GM11168 (cell line): ENCODE results near the gene SH2D3C.

Source experiments
- in situ Hi-C: fragments of 300-500 bp; cut with MboI; formaldehyde crosslinking; loops from one replicate; pipeline ENCODE4 v1.12.0; 2022; ENCODE audit warnings: low sequenced_read_pairs; ENCODE audit not compliant: unreplicated experiment

SH2D3C gene

GRCh38 chr9:127778280-127779135 is at the start of gene SH2D3C:
Gene SH2D3C (minus strand): TSS chr9:127778666. CDS start chr9:127778627, 39 bp downstream.
- in situ Hi-C loops, result no loop called here

- in situ Hi-C loops, result no loop called here
Observed at GRCh38 chr9:127826253-127826913, 47.9 kb upstream of the SH2D3C start.

- in situ Hi-C loops, result no loop called here
Observed at GRCh38 chr9:127825319-127826051, 47.0 kb upstream of the SH2D3C start.

- in situ Hi-C loops, result no loop called here
Observed at GRCh38 chr9:127822108-127822507, 43.6 kb upstream of the SH2D3C start.

GRCh38 chr9:127818574-127818973 is 40.1 kb upstream of the SH2D3C start:
- in situ Hi-C loops, result no loop called here

GRCh38 chr9:127817881-127818434 is 39.5 kb upstream of the SH2D3C start:
- in situ Hi-C loops, result no loop called here

GRCh38 chr9:127816728-127817127 is 38.3 kb upstream of the SH2D3C start:
- in situ Hi-C loops, result no loop called here

GRCh38 chr9:127816362-127816725 is 37.9 kb upstream of the SH2D3C start:
- in situ Hi-C loops, result no loop called here

- in situ Hi-C loops, result no loop called here
Observed at GRCh38 chr9:127815512-127816361, 37.3 kb upstream of the SH2D3C start.

GRCh38 chr9:127814619-127815511 is 36.4 kb upstream of the SH2D3C start:
- in situ Hi-C loops, result no loop called here

- in situ Hi-C loops, result no loop called here
Observed at GRCh38 chr9:127813686-127814226, 35.3 kb upstream of the SH2D3C start.

- in situ Hi-C loops, result no loop called here
Observed at GRCh38 chr9:127812936-127813675, 34.6 kb upstream of the SH2D3C start.

- in situ Hi-C loops, result no loop called here
Observed at GRCh38 chr9:127812011-127812410, 33.5 kb upstream of the SH2D3C start.

GRCh38 chr9:127810378-127811187 is 32.1 kb upstream of the SH2D3C start:
- in situ Hi-C loops, result no loop called here

GRCh38 chr9:127809540-127810377 is 31.3 kb upstream of the SH2D3C start:
- in situ Hi-C loops, result no loop called here

GRCh38 chr9:127809002-127809539 is 30.6 kb upstream of the SH2D3C start:
- in situ Hi-C loops, result no loop called here
